ENCODE data around the gene ZFAND3.

DNA sequence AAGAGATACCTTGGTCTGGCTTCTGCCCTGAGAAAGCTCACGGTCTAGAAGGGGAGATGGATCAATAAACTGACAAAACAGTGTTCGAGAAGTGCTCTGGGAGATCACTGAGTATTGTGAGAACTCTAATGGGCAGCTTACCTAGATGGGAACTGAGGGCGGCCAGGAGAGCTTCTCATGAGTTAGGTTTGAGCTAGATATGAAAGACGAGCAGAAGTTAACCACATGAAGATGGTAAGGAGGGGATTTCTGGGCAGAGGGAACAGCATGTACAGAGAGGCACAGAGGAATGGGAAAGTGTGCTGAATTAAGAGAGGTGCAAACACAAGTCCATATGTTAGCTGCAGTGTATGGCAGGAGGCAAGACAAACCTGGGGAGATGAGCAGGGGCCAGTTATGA is 11.9 kb downstream of the ZFAND3 start:
- TF ChIP-seq EZH2 (IDR thresholded peaks at IDR 0.05; ENCODE audit: low read length, missing control alignments) = no peak
- TF ChIP-seq, protein P1, sequence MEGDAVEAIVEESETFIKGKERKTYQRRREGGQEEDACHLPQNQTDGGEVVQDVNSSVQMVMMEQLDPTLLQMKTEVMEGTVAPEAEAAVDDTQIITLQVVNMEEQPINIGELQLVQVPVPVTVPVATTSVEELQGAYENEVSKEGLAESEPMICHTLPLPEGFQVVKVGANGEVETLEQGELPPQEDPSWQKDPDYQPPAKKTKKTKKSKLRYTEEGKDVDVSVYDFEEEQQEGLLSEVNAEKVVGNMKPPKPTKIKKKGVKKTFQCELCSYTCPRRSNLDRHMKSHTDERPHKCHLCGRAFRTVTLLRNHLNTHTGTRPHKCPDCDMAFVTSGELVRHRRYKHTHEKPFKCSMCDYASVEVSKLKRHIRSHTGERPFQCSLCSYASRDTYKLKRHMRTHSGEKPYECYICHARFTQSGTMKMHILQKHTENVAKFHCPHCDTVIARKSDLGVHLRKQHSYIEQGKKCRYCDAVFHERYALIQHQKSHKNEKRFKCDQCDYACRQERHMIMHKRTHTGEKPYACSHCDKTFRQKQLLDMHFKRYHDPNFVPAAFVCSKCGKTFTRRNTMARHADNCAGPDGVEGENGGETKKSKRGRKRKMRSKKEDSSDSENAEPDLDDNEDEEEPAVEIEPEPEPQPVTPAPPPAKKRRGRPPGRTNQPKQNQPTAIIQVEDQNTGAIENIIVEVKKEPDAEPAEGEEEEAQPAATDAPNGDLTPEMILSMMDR (conservative IDR thresholded peaks at IDR 0.05 in 1 of 2, IDR thresholded peaks at IDR 0.05 in 1 of 2; ENCODE audit: low read depth in 1 of 2, low read length in 2 of 2) = no peak

Data from fibroblast of lung (primary cell).